Endothelial cell of umbilical vein (primary cell): Measurements from ENCODE around the gene KRT8. TPM values are rescaled to one million over a fixed set of nuclear protein-coding genes. Genes with fewer than 3 reads are reported as not detected.
A peak's percentile ranks its signal among the peaks of the same experiment; 100 is the strongest.

ENCODE experiments used
- BruUV-seq: library from RNA; stranded (reverse); fragments of 400-500 nt; replicated peaks from 2 replicates; lab custom pipeline; 2021; lab: Mats Ljungman, UMichigan
- CTCF ChIA-PET: fragments of 300-600, 350-600 bp; sonication (Branson Sonifier 250); formaldehyde crosslinking; loops from one replicate; lab custom pipeline; 2021; ENCODE audit warnings: antibody characterized with exemption, inconsistent platforms; lab: Charles Lee
- POLR2A ChIA-PET: fragments of 300-600, 350-600 bp; sonication (Branson Sonifier 250); formaldehyde crosslinking; loops from one replicate; lab custom pipeline; 2021; ENCODE audit warnings: antibody characterized with exemption, inconsistent platforms; lab: Charles Lee
- DNase-seq: peaks from one replicate; pipeline ENCODE4 v3.0.0-alpha.2; 2011; ENCODE audit warnings: low read depth, low spot score
- FAIRE-seq: peaks from 2 replicates; lab custom pipeline; 2011; peaks lifted over from hg19 to GRCh38; lab: Jason Lieb, UNC
- H2AFZ ChIP-seq: 2 replicates; pipeline ENCODE4 v1.6.0; 2012; ENCODE audit warnings: low read depth, low read length, control low read depth, inconsistent platforms
- H3K27ac ChIP-seq: 2 replicates; pipeline ENCODE4 v1.5.1; 2011; ENCODE audit warnings: low read depth, mild to moderate bottlenecking, control low read depth, low read length, moderate library complexity; ENCODE audit not compliant: insufficient read depth
- H3K27me3 ChIP-seq, 2 experiments: 2 replicates each; pipeline versions ENCODE4 v1.6.0 to v1.6.1; 2011; ENCODE audit warnings: low read length in 2 of 2, mixed read lengths in 1 of 2; ENCODE audit not compliant: control insufficient read depth in 2 of 2, insufficient read depth in 2 of 2
- H3K36me3 ChIP-seq, 2 experiments: 2 replicates in 1 of 2; 3 replicates in 1 of 2; pipeline ENCODE4 v1.5.1; 2011; ENCODE audit warnings: low read length in 2 of 2, mild to moderate bottlenecking in 1 of 2, moderate library complexity in 1 of 2; ENCODE audit not compliant: control insufficient read depth in 2 of 2, insufficient read depth in 2 of 2; ENCODE audit errors: extremely low read depth in 1 of 2
- H3K4me1 ChIP-seq: 3 replicates; pipeline ENCODE4 v1.5.1; 2011; ENCODE audit warnings: mild to moderate bottlenecking, low read length; ENCODE audit not compliant: control insufficient read depth, insufficient read depth; ENCODE audit errors: extremely low read depth
- H3K4me2 ChIP-seq: 2 replicates; pipeline ENCODE4 v1.6.1; 2011; ENCODE audit warnings: low read length, control low read depth, mixed read lengths; ENCODE audit not compliant: insufficient read depth
- H3K4me3 ChIP-seq, 3 experiments: fragments of 200-600 bp in 1 of 3; sonication (generic), shearing (Covaris generic) in 1 of 3; replicated peaks in 1 of 3; 2 replicates each; pipeline ENCODE4 v1.5.1; 2011 to 2016; ENCODE audit warnings: control low read depth in 3 of 3, low read length in 3 of 3, mild to moderate bottlenecking in 2 of 3, inconsistent platforms in 1 of 3, low read depth in 1 of 3, moderate library complexity in 1 of 3; ENCODE audit not compliant: insufficient read depth in 1 of 3
- H3K79me2 ChIP-seq: 2 replicates; pipeline ENCODE4 v1.6.0; 2012; ENCODE audit warnings: low read length, inconsistent platforms; ENCODE audit not compliant: control insufficient read depth, insufficient read depth
- H3K9ac ChIP-seq: replicated peaks from 2 replicates; pipeline ENCODE3; 2011; ENCODE audit warnings: low read length, control low read depth; ENCODE audit not compliant: insufficient read depth; ENCODE audit errors: extremely low read depth
- H3K9me1 ChIP-seq: replicated peaks from 3 replicates; pipeline ENCODE4 v1.6.0; 2011; ENCODE audit warnings: mild to moderate bottlenecking, low read length; ENCODE audit not compliant: control insufficient read depth, insufficient read depth; ENCODE audit errors: extremely low read depth
- H3K9me3 ChIP-seq: replicated peaks from 2 replicates; pipeline ENCODE4 v1.5.1; 2012; ENCODE audit warnings: low read length, inconsistent platforms; ENCODE audit not compliant: control insufficient read depth, insufficient read depth
- H4K20me1 ChIP-seq: replicated peaks from 2 replicates; pipeline ENCODE3; 2011; ENCODE audit warnings: mild to moderate bottlenecking, low read length; ENCODE audit not compliant: control insufficient read depth, insufficient read depth; ENCODE audit errors: extremely low read depth
- EZH2 ChIP-seq: IDR thresholded peaks from 2 replicates; pipeline ENCODE4 v1.6.1; 2012; ENCODE audit warnings: borderline replicate concordance, low read depth, mild to moderate bottlenecking, moderate library complexity, low read length, inconsistent platforms; ENCODE audit not compliant: severe bottlenecking
- FOS ChIP-seq: IDR thresholded peaks from 2 replicates; pipeline ENCODE4 v1.6.1; 2011; ENCODE audit warnings: mild to moderate bottlenecking, low read length, moderate library complexity, borderline replicate concordance; ENCODE audit not compliant: insufficient read depth
- GATA2 ChIP-seq: IDR thresholded peaks from 2 replicates; pipeline ENCODE4 v1.7.0; 2011; ENCODE audit warnings: low read depth, mild to moderate bottlenecking, moderate library complexity, mixed read lengths, low read length; ENCODE audit not compliant: insufficient read length, insufficient read depth
- JUN ChIP-seq: IDR thresholded peaks from 2 replicates; pipeline ENCODE4 v1.6.1; 2011; ENCODE audit warnings: borderline replicate concordance, low read depth; ENCODE audit not compliant: insufficient read length, insufficient read depth
- MYC ChIP-seq: IDR thresholded peaks from one replicate; pipeline ENCODE4 v1.6.1; 2011; ENCODE audit warnings: mild to moderate bottlenecking, low read depth, low read length
- POLR2A ChIP-seq: IDR thresholded peaks from 2 replicates; pipeline ENCODE4 v1.6.1; 2012; ENCODE audit warnings: low read depth, mild to moderate bottlenecking, control low read depth, low read length
- POLR2AphosphoS5 ChIP-seq: IDR thresholded peaks from 2 replicates; pipeline ENCODE4 v1.6.1; 2012; ENCODE audit warnings: low read depth, mild to moderate bottlenecking, control low read depth, low read length, moderate library complexity; ENCODE audit not compliant: insufficient read depth
- dilution Hi-C: fragments of 300-500 bp; cut with MboI; formaldehyde crosslinking; loops from one replicate; pipeline ENCODE4 v1.15.0; 2019; ENCODE audit warnings: low sequenced_read_pairs; ENCODE audit not compliant: extremely low pct_ligation_motif_present
- intact Hi-C: fragments of 100-400 bp; cut with micrococcal nuclease; formaldehyde crosslinking; loops from one replicate; pipeline ENCODE4 v1.10.0; 2022
- polyA plus RNA-seq, 4 experiments: library from polyadenylated mRNA; depleted of rRNA in 3 of 4; stranded (reverse) in 3 of 4; unstranded in 1 of 4; fragments of >200 nt; gene quantifications; 2 replicates each; pipeline versions ENCODE4 v1.2.1 to v1.2.3, GENCODE V29; 2011 to 2012; ENCODE audit warnings: missing spikeins in 1 of 4
- total RNA-seq: library from RNA; stranded (reverse); gene quantifications from 2 replicates; pipeline ENCODE4 v1.2.3, GENCODE V29; 2021
- TF ChIP-seq, protein P1 (sequence below): IDR thresholded peaks from 2 replicates; pipeline ENCODE4 v1.6.1; 2011; ENCODE audit not compliant: insufficient read depth, insufficient read length
- TF ChIP-seq, protein P2 (sequence below), 2 donors: IDR thresholded peaks; 1 replicate in 1 of 2; 2 replicates in 1 of 2; pipeline ENCODE4 v1.5.1; 2011; ENCODE audit warnings: low read length in 2 of 2, mild to moderate bottlenecking in 2 of 2, moderate library complexity in 2 of 2, control low read depth in 1 of 2, inconsistent platforms in 1 of 2, low read depth in 1 of 2; ENCODE audit not compliant: insufficient read depth in 1 of 2; ENCODE audit errors: extremely low read depth in 1 of 2

Gene KRT8
- total and polyA plus RNA-seq, 2 donors (not counting 3 experiments of a cell fraction or from before 2014, with no cell fraction given) = 23.5 to 31.7 TPM

DNA sequence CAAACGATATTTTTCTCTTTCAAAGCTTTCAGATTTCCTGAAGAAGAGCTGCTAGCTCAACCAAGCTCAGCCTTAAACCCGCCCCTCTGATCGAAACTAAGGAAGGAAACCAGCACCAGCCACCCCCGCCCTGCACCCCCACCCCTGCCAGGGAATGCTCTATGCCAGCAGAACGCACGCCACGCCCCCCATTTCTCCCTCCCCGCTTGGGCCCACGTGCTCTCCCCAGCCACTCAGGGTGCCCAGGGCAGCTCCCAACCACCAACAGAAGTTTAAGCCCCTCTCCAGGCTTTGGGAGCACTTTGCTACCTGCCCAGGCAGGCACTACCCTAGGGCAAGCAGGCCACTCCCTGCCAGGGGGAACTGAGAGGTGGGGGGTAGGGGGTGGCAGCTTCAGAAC is 37.2 kb downstream of the KRT8 start:
- no peaks in the 10 kb centered on the region for H3K4me1 ChIP-seq
- no peaks in the 10 kb centered on the region for H3K79me2 ChIP-seq
- no peaks in the 10 kb centered on the region for H3K9me1 ChIP-seq
- no peak overlapping the region for H3K27ac ChIP-seq
- intact Hi-C loops = loop anchor here (10.0 kb wide), 1 partner anchor 173 kb away; no protein-coding TSS in a partner anchor
- no peak overlapping the region for H3K9ac ChIP-seq
- H4K20me1 ChIP-seq = no peaks in the 10 kb centered on the region
- no peaks in the 10 kb centered on the region for H3K9me3 ChIP-seq
- no peak overlapping the region for H3K4me2 ChIP-seq
- no peak for FAIRE-seq
- no peaks in the 10 kb centered on the region for H3K36me3 ChIP-seq
- dilution Hi-C loops = no loop called here
- H2AFZ ChIP-seq = peak overlapping the region; percentile 65
- CTCF ChIA-PET = interaction anchor here (0.6 to 7.8 kb wide), 6 partner anchors 12 to 721 kb away, joined by 3 to 120 read pairs (median 6); no protein-coding TSS in a partner anchor
- H3K4me3 ChIP-seq = no peak overlapping the region
- DNase-seq = peak; percentile 42
- POLR2A ChIA-PET = no interaction called here
- no peaks in the 10 kb centered on the region for H3K27me3 ChIP-seq
- no TSS peak for BruUV-seq
- TF ChIP-seq, protein P1, sequence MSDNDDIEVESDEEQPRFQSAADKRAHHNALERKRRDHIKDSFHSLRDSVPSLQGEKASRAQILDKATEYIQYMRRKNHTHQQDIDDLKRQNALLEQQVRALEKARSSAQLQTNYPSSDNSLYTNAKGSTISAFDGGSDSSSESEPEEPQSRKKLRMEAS = peak; percentile 33
- no peak for TF ChIP-seq POLR2A

DNA sequence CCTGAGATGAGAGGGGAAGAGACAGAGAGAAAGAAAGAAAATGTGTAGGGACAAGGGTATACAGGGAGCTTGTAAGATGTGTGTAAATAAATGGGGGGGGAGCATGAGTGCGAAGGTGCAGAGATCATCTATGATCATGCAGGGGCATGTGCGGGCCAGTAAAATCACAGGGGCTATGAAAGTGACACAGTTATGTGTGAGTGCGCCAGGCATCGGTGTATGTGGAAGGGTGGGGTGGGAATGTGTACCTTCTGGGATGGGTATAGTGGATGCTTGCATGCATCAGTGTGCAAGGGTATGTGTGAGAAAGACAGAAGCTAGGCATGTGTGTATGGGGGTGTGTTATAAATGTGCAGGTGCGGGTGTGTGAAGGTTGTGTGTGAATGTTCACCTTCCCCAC is 37.7 kb downstream of the KRT8 start:
- intact Hi-C loops = loop anchor here (10.0 kb wide), 1 partner anchor 172 kb away; no protein-coding TSS in a partner anchor
- no peak for DNase-seq
- no peak overlapping the region for H3K4me3 ChIP-seq
- ChIA-PET CTCF (interaction anchor here (0.7 to 7.8 kb wide), 5 partner anchors 12 to 720 kb away, joined by 3 to 120 read pairs (median 10); no protein-coding TSS in a partner anchor), POLR2A (no interaction called here)
- no peaks in the 10 kb centered on the region for H3K27me3 ChIP-seq
- H3K9ac ChIP-seq = no peak overlapping the region
- H3K9me3 ChIP-seq = no peaks in the 10 kb centered on the region
- dilution Hi-C loops = no loop called here
- no peaks in the 10 kb centered on the region for H3K4me1 ChIP-seq
- H4K20me1 ChIP-seq = no peaks in the 10 kb centered on the region
- no peaks in the 10 kb centered on the region for H3K36me3 ChIP-seq
- H2AFZ ChIP-seq = peak overlapping the region; percentile 65
- no peak overlapping the region for H3K4me2 ChIP-seq
- TF ChIP-seq GATA2 = no peak
- TF ChIP-seq MYC = no peak
- TF ChIP-seq, protein P2, sequence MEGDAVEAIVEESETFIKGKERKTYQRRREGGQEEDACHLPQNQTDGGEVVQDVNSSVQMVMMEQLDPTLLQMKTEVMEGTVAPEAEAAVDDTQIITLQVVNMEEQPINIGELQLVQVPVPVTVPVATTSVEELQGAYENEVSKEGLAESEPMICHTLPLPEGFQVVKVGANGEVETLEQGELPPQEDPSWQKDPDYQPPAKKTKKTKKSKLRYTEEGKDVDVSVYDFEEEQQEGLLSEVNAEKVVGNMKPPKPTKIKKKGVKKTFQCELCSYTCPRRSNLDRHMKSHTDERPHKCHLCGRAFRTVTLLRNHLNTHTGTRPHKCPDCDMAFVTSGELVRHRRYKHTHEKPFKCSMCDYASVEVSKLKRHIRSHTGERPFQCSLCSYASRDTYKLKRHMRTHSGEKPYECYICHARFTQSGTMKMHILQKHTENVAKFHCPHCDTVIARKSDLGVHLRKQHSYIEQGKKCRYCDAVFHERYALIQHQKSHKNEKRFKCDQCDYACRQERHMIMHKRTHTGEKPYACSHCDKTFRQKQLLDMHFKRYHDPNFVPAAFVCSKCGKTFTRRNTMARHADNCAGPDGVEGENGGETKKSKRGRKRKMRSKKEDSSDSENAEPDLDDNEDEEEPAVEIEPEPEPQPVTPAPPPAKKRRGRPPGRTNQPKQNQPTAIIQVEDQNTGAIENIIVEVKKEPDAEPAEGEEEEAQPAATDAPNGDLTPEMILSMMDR (IDR thresholded peaks at IDR 0.05; ENCODE audit: extremely low read depth in 1 of 2, insufficient read depth in 1 of 2, low read depth in 1 of 2, low read length in 2 of 2) = no peak
- TF ChIP-seq FOS = no peak
- TF ChIP-seq, protein P1 = no peak
- no peak for TF ChIP-seq POLR2A
- TF ChIP-seq EZH2 = no peak
- no peak for TF ChIP-seq POLR2AphosphoS5
- TF ChIP-seq JUN = no peak
- no peaks in the 10 kb centered on the region for H3K9me1 ChIP-seq
- no peak for FAIRE-seq
- no peaks in the 10 kb centered on the region for H3K79me2 ChIP-seq
- no peak overlapping the region for H3K27ac ChIP-seq
- no TSS peak for BruUV-seq
